A375 (cell line): ENCODE measurements around the gene MTFR1L. TPM values are rescaled to one million over a fixed set of nuclear protein-coding genes. Genes with fewer than 3 reads are reported as not detected.

Experiments used
- small RNA-seq: library from RNA; depleted of rRNA; stranded (forward); fragments of <200 nt; gene quantifications from one replicate; pipeline ENCODE3, GENCODE V24; 2014
- total RNA-seq: library from RNA; depleted of rRNA; stranded (reverse); fragments of >200 nt; shearing (Covaris generic); gene quantifications from 2 replicates; pipeline ENCODE4 v1.2.3, GENCODE V29; 2014; rRNA removed

The MTFR1L gene
- 42.2 and 43.2 TPM in 2 replicates for total RNA-seq

GRCh38 chr1:25819491-25820246 is at the start of gene MTFR1L:
Gene MTFR1L (plus strand): TSS chr1:25819954. CDS start chr1:25823105, 3,151 bp downstream.

DNA sequence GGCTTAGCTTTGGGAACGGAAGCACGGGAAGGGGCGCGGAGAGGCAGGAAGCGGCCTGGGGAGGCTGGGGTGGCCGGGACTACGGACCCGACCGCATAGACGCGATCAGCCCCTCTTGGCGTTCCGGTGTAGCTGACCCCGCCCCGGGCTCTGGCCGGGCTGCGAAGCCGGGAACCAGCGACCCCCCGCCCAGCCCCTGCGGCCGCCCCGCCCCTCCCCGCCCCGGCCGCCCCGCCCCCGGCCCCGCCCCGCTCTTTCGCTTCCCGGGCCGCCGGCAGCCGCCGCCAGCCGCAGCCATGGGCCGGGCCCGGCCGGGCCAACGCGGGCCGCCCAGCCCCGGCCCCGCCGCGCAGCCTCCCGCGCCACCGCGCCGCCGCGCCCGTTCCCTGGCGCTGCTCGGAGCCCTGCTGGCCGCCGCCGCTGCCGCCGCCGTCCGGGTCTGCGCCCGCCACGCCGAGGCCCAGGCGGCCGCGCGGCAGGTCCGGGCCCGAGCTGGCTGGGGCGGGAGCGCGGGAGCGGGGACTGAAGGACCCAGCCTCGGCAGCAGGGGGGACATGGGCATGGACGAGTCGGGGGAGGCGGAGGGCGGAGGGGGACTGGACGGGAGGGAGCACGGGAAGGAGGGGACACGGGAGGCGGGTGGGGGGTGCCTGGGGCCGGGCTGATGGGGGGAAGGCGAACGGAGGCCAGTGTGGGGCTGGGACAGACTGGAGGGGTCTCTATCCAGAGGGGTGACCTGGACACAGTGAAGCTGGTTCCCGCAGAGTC is 19.6 kb upstream of the MTFR1L start, which contains the start of gene SELENON:
TSS of gene SELENON (plus strand) at position 259 of the 768 bp plus-strand sequence. CDS start at position 297, 38 bp downstream.

GRCh38 chr1:25858906-25859789 is 39.4 kb downstream of the MTFR1L start, which contains the start of gene AUNIP:
Gene AUNIP (minus strand): TSS chr1:25859457. CDS start chr1:25859357, 100 bp downstream.

GRCh38 chr1:25875154-25875855 is 55.6 kb downstream of the MTFR1L start, which contains the start of gene PAQR7:
Gene PAQR7 (minus strand): TSS chr1:25875708. CDS start chr1:25863839, 11,869 bp downstream.

Small RNA genes lying within 50 kb of the gene (small RNA-seq; reads per million reads assigned to genes)
- gene RF00019 = not detected

Other genes with a start within 250 kb of the MTFR1L start
- gene MAN1C1, start 203.2 kb upstream of the MTFR1L start, total RNA-seq = 0.49 and 0.72 TPM in 2 replicates
- gene SELENON, start 19.8 kb upstream of the MTFR1L start, total RNA-seq = 29.1 and 41.2 TPM in 2 replicates
- gene AUNIP, start 39.5 kb downstream of the MTFR1L start, total RNA-seq = 20.7 and 27.8 TPM in 2 replicates
- 6.6 and 7.4 TPM in 2 replicates for gene PAQR7, start 55.8 kb downstream of the MTFR1L start, total RNA-seq
- gene STMN1, start 86.5 kb downstream of the MTFR1L start, total RNA-seq = 462 and 503 TPM in 2 replicates
- 9.5 and 9.9 TPM in 2 replicates for gene PAFAH2, start 178.1 kb downstream of the MTFR1L start, total RNA-seq
- 12.3 and 17.5 TPM in 2 replicates for gene EXTL1, start 201.8 kb downstream of the MTFR1L start, total RNA-seq
- gene SLC30A2, start 226.2 kb downstream of the MTFR1L start, total RNA-seq = not detected in 2 replicates
- not detected in 2 replicates for gene TRIM63, start 247.7 kb downstream of the MTFR1L start, total RNA-seq